IPS-18c (cell line): ENCODE measurements around the gene ZNF394.

Experiments
- H3K4me3 ChIP-seq: 2 replicates; pipeline ENCODE4 v1.7.0; 2013; ENCODE audit warnings: low read depth, mild to moderate bottlenecking, low read length, moderate library complexity; ENCODE audit not compliant: insufficient read depth
- H3K9me3 ChIP-seq: one replicate; pipeline ENCODE4 v1.6.1; 2013; ENCODE audit warnings: mild to moderate bottlenecking, low read length, moderate library complexity; ENCODE audit not compliant: control insufficient read depth, insufficient read depth

The ZNF394 gene

DNA sequence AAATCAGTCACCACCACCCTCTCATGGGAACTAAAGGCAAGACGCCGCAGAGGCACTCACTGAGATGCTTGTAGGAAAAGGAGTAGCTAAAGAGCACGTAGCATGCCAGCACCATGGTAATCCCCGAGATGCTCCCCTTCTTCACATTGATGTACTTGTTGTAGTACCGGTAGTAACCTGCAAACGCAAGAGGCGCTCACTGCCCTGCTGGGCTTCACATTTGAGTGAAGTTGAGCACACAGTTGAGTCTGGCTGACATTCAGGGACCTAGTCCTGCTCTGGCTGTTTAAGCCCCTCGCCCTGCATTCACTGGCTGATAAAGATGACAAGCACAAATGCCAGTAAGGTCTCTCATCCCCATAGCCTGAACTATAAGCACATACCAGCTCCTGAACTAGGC lies 41.0 kb downstream of the ZNF394 start:
- Histone ChIP-seq H3K4me3 (no peak overlapping the region), H3K9me3 (no peaks in the 10 kb centered on the region)

GRCh38 chr7:99457650-99458493 lies 42.2 kb downstream of the ZNF394 start:
- Histone ChIP-seq H3K4me3 (no peak overlapping the region), H3K9me3 (no peaks in the 10 kb centered on the region)

DNA sequence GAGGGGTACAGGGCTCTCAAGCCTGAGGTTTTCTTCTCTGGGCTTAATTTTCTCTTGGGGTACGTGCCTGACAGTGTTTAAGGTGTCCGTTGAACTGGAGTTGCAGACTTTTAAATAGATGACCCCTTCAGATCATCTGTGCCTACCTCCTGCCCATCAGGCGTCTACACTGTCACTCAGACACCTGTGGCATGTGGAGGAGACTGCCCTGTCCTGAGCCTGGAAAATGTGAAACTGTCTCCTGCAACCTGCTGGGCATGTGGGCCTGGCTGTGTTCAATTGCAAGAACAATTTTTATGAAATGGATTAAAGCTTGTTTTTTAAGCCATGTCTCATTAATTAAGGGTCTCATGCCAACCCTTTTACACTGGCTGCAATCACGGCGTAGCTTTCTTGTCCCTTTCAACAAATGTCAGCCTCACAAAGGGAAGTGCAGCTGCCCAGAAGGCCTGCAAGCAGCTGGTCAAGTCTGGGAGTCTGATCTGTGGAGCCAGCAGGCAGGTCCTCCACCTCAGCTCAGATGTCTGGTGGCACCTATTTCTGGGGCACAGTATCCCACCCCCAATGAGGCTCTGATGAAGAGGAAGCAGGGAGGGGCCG lies 42.9 kb downstream of the ZNF394 start:
- H3K4me3 ChIP-seq: no peak overlapping the region
- no peaks in the 10 kb centered on the region for H3K9me3 ChIP-seq

- no peak overlapping the region for H3K4me3 ChIP-seq
- H3K9me3 ChIP-seq: no peaks in the 10 kb centered on the region
Measured at GRCh38 chr7:99456288-99456687, 43.8 kb downstream of the ZNF394 start.

- Histone ChIP-seq H3K4me3 (no peak overlapping the region), H3K9me3 (no peaks in the 10 kb centered on the region)
Measured at GRCh38 chr7:99455874-99456273, 44.2 kb downstream of the ZNF394 start.

- H3K9me3 ChIP-seq: no peaks in the 10 kb centered on the region
- H3K4me3 ChIP-seq: no peak overlapping the region
Measured at GRCh38 chr7:99453105-99453504, 47.0 kb downstream of the ZNF394 start.

DNA sequence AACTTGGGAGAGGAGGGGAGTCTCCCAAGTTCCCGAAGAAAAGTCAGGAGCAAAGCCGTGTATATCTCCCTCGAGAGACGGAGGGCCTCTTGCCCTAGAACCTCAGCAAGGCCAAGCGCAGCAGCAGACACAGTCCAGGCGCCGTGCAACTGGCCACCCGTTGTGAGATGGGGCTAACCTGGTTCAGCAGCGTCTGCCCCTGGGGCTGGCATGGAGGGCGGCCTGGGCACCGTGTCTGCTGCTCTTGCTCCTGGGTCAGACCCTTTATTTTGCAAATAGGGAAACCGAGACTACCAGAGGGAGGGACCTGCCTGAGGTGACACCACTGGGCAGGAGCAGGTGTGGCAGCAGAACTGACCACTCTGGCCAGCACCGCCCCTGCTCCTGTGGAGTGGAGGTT lies 47.5 kb downstream of the ZNF394 start:
- no peaks in the 10 kb centered on the region for H3K9me3 ChIP-seq
- no peak overlapping the region for H3K4me3 ChIP-seq

- H3K9me3 ChIP-seq: no peaks in the 10 kb centered on the region
- H3K4me3 ChIP-seq: no peak overlapping the region
Measured at GRCh38 chr7:99451936-99452335, 48.1 kb downstream of the ZNF394 start.

DNA sequence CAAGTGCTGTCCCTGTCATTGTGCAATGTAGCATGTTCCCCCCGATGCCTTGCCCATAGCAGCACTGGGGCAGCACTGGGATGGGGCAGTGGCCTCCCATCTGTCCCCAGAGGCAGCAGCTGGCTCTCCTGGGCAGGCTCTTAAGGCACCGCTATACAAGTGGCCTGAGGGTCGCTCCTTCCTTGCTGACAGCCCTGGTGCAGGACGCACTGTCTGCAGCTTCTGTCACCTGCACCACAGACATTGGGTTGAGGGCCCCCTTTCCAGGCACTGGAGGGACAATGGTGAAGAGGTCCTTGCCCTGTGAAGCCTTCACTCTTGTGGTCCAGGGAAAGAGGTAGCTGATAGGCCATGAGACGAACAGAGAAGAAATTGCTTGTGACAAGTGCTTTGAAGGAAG lies 50.8 kb downstream of the ZNF394 start:
- Histone ChIP-seq H3K4me3 (no peak overlapping the region), H3K9me3 (no peaks in the 10 kb centered on the region)

GRCh38 chr7:99448855-99449254 lies 51.2 kb downstream of the ZNF394 start:
- H3K9me3 ChIP-seq: no peaks in the 10 kb centered on the region
- no peak overlapping the region for H3K4me3 ChIP-seq

GRCh38 chr7:99447943-99448342 lies 52.1 kb downstream of the ZNF394 start:
- H3K9me3 ChIP-seq: no peaks in the 10 kb centered on the region
- no peak overlapping the region for H3K4me3 ChIP-seq

- no peak overlapping the region for H3K4me3 ChIP-seq
- H3K9me3 ChIP-seq: no peaks in the 10 kb centered on the region
Measured at GRCh38 chr7:99446096-99446495, 54.0 kb downstream of the ZNF394 start.
